Raji (cell line): Measurements from ENCODE around the gene SYCE1L.

Experiments
- POLR2A ChIP-seq: IDR thresholded peaks from 2 replicates; pipeline ENCODE4 v1.6.1; 2011; ENCODE audit warnings: low read depth, low read length, control low read depth; ENCODE audit not compliant: insufficient read depth

The SYCE1L gene

DNA sequence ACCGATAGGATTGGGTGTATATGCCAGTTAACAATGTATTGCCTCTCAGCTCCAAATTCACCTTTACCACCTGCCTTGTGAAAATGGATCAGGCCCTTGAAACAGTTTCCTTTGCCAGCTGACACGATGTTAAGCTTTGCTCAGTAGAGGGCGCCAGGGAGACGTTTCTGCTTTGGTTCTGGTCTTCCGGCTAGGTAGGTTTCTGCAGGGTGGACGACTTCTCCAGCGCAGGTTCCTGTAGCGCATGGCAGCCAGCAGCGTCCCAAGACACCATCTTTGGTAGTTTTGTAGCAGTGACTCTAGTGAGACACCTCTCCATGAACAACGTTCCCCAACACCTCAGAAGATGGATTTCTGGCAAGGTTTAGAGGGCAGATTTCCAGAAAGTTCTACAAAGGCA is 24.0 kb downstream of the SYCE1L start:
- no peak for TF ChIP-seq POLR2A

- TF ChIP-seq POLR2A = no peak
Observed at GRCh38 chr16:77225182-77225581, 26.0 kb downstream of the SYCE1L start.

DNA sequence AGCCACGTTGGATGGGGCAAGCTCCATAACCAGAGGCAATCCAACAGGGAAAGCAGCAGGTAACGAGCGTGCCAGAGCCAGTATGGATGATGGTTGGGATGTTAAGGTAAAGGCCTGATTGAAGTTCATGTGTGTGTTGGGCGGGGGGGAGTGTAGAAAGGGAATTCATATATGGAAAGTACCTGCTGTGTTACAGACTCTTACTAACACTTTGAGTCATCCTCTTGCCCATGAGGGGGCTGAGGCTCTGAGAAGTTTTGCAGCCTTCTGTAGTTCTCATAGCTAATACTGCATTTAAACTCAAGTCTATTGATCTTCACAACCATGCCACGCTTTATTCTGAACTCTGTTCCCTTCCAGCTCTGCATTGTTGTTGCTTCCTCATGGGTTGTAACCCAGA is 28.5 kb downstream of the SYCE1L start:
- TF ChIP-seq POLR2A = no peak

DNA sequence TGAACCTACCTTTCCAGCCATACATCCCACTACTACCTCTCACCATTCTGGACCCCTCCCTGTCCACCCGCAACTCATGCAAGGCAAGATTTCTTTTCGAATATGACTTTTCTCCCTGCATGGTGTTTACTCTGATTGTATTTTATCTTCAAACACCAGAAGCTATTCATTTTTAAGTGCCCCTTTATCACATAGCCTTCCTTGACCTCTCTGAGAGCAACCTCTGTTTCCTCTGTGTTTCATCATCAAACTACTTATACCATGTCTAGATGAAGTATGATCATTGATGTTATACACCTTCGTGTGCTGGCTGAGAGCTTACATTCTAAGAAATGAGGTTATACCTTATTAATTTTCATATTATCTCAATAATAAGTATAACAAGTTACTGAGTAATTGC is 31.8 kb downstream of the SYCE1L start:
- TF ChIP-seq POLR2A = no peak

DNA sequence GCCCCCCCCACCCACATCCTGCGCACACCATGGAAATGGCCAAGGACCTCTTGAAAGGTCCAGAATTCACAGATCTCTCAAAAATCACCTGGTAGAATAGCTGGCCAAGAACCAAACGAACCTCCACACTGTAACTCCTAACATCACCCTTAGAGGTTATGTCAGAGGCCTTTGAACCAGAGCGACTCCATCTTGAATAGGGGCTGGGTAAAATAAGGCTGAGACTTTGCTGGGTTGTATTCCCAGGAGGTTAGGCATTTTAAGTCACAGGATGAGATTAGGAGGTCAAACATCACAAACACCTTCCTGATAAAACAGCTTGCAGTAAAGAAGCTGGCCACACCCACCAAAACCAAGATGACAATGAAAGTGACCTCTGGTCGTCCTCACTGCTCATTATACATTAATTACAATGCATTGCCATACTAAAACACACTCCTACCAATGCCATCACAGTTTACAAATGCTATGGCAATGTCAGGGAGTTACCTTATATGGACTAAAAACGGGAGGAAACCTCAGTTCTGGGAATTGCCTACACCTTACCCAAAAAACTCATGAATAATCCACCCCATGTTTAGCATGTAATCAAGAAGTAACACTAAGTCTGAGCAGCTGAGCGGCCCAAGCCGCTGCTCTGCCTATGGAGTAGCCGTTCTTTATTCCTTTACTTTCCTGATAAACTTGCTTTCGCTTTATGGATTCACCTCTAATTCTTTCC is 34.8 kb downstream of the SYCE1L start:
- TF ChIP-seq POLR2A = no peak

GRCh38 chr16:77234611-77235010 is 35.4 kb downstream of the SYCE1L start:
- TF ChIP-seq POLR2A = no peak

DNA sequence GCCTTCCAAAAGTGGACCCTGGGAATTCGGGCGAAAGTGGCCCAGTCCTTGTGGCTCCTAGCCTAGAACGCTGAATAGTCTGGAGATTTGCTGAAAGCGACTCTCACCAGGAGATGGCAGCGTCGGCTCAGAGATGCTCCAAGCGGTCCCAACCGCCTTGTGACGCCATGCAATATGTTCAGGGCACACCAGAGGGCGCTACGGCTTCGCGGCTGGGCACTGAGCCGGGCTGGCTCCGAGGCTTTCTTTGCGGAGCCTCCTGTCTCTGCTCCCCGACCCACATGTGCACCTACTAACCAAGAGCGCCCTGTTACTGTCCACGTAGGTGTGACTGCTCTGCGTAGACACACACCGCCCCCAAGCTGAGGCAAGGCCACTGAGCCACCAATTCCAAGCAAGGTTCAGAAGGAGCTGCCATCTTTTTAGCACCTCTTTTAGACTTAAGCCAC is 36.9 kb downstream of the SYCE1L start:
- no peak for TF ChIP-seq POLR2A

DNA sequence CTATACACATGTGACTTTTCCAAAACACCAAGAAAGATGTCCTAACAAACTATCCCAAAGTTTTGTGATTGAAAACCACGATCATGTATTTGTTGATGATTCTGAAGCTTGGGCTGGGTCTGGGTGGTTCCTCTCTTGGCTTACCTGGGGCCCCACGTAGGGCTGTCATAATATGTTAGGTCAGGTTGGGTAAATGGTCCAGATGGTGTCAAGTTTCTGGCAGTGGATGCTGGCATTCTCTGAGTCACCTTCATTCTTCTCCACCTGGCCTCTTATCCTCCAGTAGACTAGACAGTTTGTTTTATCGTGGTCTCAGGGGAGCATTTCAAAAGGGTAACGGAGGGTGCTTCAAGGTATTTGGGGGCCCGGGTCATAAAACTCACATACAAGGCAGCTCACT is 39.4 kb downstream of the SYCE1L start:
- TF ChIP-seq POLR2A = no peak

GRCh38 chr16:77246150-77246549 is 46.9 kb downstream of the SYCE1L start:
- TF ChIP-seq POLR2A = no peak

GRCh38 chr16:77250400-77250799 is 51.2 kb downstream of the SYCE1L start:
- TF ChIP-seq POLR2A = no peak
